BJ (cell line): ENCODE data around the gene SEMA3D. TPM values are rescaled to one million over a fixed set of nuclear protein-coding genes. Genes with fewer than 3 reads are reported as not detected.

Source experiments
- CTCF ChIA-PET: fragments of 350-600 bp; formaldehyde crosslinking; extraction: SDS; loops from one replicate; lab custom pipeline; 2021; ENCODE audit warnings: antibody characterized with exemption, inconsistent platforms; lab: Yijun Ruan, JAX
- POLR2A ChIA-PET: fragments of 300-600 bp; sonication (Branson Sonifier 250); formaldehyde crosslinking; extraction: SDS; loops from one replicate; lab custom pipeline; 2021; ENCODE audit warnings: antibody characterized with exemption; lab: Charles Lee
- DNase-seq: peaks from one replicate; pipeline ENCODE4 v3.0.0-alpha.2; 2011; ENCODE audit warnings: low read depth
- H3K27me3 ChIP-seq: 2 replicates; pipeline ENCODE4 v1.6.0; 2011; ENCODE audit warnings: low read length; ENCODE audit not compliant: control insufficient read depth, insufficient read depth
- H3K36me3 ChIP-seq: 2 replicates; pipeline ENCODE4 v1.5.1; 2011; ENCODE audit warnings: low read length; ENCODE audit not compliant: control insufficient read depth, insufficient read depth
- H3K4me3 ChIP-seq: 2 replicates; pipeline ENCODE4 v1.5.1; 2011; ENCODE audit warnings: low read depth, mild to moderate bottlenecking, control low read depth, low read length
- CTCF ChIP-seq: IDR thresholded peaks from 2 replicates; pipeline ENCODE4 v1.5.1; 2011; ENCODE audit warnings: low read depth, mild to moderate bottlenecking, control low read depth, inconsistent platforms, low read length, moderate library complexity; ENCODE audit not compliant: insufficient read depth
- polyA plus RNA-seq: library from polyadenylated mRNA; depleted of rRNA; stranded (reverse); fragments of >200 nt; gene quantifications from 2 replicates; pipeline ENCODE4 v1.2.3, GENCODE V29; 2011

Gene SEMA3D
- polyA plus RNA-seq, 1 experiment = 19.9 TPM

GRCh38 chr7:85115006-85115405 lies 71.8 kb downstream of the SEMA3D start:
- no peaks in the 10 kb centered on the region for H3K27me3 ChIP-seq
- TF ChIP-seq CTCF = no peak
- CTCF ChIA-PET = no interaction called here
- H3K36me3 ChIP-seq = no peaks in the 10 kb centered on the region
- no peak overlapping the region for H3K4me3 ChIP-seq
- no peak for DNase-seq
- POLR2A ChIA-PET = no interaction called here

GRCh38 chr7:85114342-85114741 lies 72.5 kb downstream of the SEMA3D start:
- Histone ChIP-seq H3K27me3 (no peaks in the 10 kb centered on the region), H3K36me3 (no peaks in the 10 kb centered on the region), H3K4me3 (no peak overlapping the region)
- ChIA-PET CTCF (interaction anchor here (0.5 to 1.3 kb wide), 2 partner anchors 44 to 49 kb away, joined by 3 read pairs; no protein-coding TSS in a partner anchor), POLR2A (no interaction called here)
- TF ChIP-seq CTCF = no peak
- no peak for DNase-seq

GRCh38 chr7:85111761-85112160 lies 75.1 kb downstream of the SEMA3D start:
- TF ChIP-seq CTCF = no peak
- Histone ChIP-seq H3K4me3 (no peak overlapping the region), H3K36me3 (no peaks in the 10 kb centered on the region), H3K27me3 (no peaks in the 10 kb centered on the region)
- ChIA-PET POLR2A (no interaction called here), CTCF (interaction anchor here (0.8 to 1.7 kb wide), 3 partner anchors 13 to 75 kb away, joined by 3 to 5 read pairs (median 3); partner anchors contain the start of gene SEMA3D)
- DNase-seq = no peak

GRCh38 chr7:85106719-85107118 lies 80.1 kb downstream of the SEMA3D start:
- POLR2A ChIA-PET = no interaction called here
- Histone ChIP-seq H3K27me3 (no peaks in the 10 kb centered on the region), H3K36me3 (no peaks in the 10 kb centered on the region), H3K4me3 (no peak overlapping the region)
- TF ChIP-seq CTCF = no peak
- CTCF ChIA-PET = no interaction called here
- no peak for DNase-seq

GRCh38 chr7:85104432-85105205 lies 82.2 kb downstream of the SEMA3D start:
- POLR2A ChIA-PET = no interaction called here
- Histone ChIP-seq H3K4me3 (no peak overlapping the region), H3K27me3 (no peaks in the 10 kb centered on the region), H3K36me3 (no peaks in the 10 kb centered on the region)
- TF ChIP-seq CTCF = no peak
- DNase-seq = peak; percentile 60
- CTCF ChIA-PET = interaction anchor here (1.2 to 2.3 kb wide), 2 partner anchors 63 to 82 kb away, joined by 5 to 8 read pairs; partner anchors contain the start of gene SEMA3D
